Endometrial microvascular endothelial cells (primary cell): ENCODE results near the gene MLLT10. TPM values are rescaled to one million over a fixed set of nuclear protein-coding genes. Genes with fewer than 3 reads are reported as not detected.
"Not testable (repeated sequence)": the region's sequence is repeated elsewhere in the genome, so short reads cannot be mapped to it uniquely, and the experiment has no call there.

ENCODE experiments used
- in situ Hi-C: cut with HindIII; loops from 2 replicates; pipeline ENCODE4 v1.10.0; 2017; ENCODE audit warnings: low sequenced_read_pairs, low pct_unique_long_range_greater_than_20kb; ENCODE audit errors: inconsistent ontology term
- total RNA-seq: library from RNA; depleted of rRNA; stranded (reverse); fragments of >200 nt; gene quantifications from one replicate; pipeline ENCODE4 v1.2.3, GENCODE V29; 2015; ENCODE audit errors: inconsistent ontology term

The MLLT10 gene
- total RNA-seq, 1 donor from 2014 or later, result 19.2 TPM

DNA sequence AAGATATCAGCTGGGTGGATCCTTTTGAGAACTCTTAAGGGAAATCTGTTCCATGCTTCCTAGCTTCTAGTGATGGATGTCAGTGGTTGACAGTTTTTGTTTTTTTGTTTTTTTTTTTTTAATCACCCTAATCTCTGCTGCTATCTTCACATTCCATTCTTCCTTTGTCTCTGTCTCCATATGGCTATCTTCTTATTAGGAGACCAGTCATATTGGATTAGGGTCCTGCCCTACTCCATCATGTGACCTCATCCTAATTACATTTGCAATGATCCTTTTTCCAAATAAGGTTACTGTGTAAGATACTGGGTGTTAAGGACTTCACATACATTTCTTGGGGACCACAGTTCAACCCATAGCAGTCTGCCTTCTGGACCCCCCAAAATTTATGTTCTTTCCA lies 69.7 kb downstream of the MLLT10 start:
- in situ Hi-C loops, result no loop called here

DNA sequence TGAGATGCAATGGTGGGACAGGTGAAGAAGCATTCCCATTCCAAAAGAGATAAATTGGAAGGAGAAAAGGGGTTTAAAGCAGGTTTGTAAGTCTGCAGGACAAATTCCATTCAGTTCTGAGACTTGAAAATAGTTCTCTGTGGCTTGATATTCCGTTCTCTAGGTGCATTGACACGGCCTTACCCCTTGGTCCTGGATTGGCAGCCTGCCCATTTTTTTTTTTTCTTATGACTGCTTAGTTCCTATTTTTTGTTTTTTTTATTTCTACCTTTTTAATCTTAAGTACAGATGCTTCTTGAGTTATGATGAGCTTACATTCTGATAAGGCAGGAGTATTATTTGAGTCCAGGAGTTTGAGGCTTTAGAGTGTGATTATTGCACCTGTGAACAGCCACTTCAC lies 70.6 kb downstream of the MLLT10 start:
- in situ Hi-C loops, result no loop called here

DNA sequence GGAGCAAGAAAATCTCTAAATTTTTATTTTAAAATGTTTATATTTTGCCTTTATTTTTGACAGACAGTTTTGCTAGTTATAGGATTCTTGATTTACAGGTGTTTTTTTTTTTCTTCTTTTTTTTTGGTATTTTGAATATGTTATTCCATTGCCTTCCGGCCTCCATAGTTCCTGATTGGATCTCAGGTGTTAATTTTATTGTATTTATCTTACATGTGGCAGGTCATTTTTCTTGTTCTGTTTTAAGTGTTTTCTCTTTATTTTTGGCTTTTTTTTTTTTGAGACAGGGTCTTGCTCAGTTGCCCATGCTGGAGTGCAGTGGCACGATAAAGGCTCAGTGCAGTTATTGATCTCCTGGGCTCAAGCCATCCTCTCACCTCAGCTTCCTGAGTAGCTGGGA lies 73.9 kb downstream of the MLLT10 start:
- in situ Hi-C loops, result no loop called here

DNA sequence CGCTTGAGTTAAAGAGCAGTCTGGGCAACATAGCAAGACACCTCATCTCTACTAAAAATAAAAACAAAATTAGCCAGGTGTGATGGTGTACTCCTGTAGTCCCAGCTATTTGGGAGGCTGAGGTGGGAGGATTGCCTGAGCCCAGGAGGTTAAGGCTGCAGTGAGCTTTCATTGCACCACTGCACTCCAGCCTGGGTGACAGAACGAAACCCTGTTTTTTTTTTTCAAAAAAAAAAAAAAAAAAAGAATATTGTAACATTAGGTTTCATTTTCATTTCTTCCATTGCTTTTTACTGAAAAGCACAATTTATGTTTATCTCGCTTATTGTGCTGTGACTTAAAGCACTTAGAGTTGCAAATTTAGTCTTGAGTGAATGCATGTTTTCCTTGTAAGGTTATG lies 80.0 kb downstream of the MLLT10 start:
- in situ Hi-C loops, result no loop called here

DNA sequence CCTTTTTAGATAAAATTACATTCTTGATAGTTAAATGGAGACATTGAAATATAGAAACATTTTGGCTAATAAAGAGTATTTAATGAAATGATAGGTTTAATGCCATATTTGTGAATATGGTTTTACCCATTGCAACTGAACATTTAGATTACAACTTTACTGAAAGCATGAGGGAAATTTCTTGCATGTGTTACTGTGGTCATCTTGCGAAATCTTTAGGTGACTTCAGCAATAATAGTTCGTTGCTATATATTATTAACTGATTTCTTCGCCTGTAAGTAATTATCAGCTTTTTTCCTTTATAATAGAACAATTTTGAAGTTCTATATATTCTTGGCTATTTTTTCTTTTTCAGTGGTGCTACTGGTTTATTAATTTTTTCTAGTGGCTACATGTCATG lies 83.2 kb downstream of the MLLT10 start:
- in situ Hi-C loops, result no loop called here

DNA sequence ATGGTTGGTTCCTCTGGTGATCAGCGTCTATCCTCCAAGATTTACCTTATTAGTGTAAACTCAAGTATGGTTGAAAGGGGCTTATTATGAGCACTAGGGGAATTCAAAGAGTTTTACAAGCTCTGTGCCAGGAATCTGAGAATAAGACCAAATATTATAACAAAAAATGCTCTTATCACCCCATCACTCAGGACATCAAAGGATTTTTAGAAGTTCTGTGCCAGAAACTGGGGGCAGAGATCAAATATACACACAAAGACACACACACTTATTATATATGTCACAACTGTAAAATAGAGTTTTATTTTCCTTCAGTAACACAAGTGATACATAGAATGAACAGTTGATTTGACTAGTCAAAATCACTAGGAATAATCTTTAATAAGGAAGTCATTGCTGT lies 89.3 kb downstream of the MLLT10 start:
- in situ Hi-C loops, result no loop called here

DNA sequence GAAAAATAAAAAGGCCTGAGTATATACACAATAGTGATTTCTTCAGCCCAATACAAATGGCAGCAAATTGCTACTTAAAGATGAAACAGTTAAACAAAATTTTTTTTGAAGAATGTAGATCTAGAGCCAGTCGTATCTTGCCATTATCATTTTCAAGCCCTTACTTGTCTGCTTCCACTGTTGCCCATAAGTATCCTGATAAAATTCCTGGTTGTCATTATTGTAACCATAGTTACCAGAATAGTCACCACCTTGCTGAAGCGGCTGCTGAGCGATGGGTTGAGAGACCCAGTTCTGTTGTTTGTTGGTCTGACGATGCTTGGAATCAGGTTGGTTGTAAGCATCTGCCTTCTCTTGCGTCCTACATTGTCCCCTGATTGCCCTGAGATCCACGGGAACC lies 90.4 kb downstream of the MLLT10 start:
- in situ Hi-C loops, result not testable (repeated sequence)

DNA sequence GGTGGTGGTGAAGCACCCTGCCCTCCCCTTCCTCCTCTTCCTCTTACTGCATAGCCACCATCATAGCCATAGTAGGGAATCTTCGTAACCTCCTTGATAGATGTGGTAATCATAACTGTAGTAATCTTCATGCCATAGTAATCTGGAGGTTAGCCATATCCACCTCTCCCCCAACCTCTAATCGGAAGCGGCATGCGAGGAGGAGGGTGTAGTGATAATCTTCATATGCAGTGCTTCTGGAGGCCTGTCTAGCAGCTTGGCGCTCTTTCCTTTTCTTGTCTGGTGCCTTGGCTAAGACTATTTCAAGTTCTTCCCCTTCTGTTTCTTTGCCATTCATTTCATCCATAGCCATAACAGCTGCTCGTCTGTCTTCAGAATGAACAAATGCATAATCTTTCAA lies 90.9 kb downstream of the MLLT10 start:
- in situ Hi-C loops, result no loop called here

DNA sequence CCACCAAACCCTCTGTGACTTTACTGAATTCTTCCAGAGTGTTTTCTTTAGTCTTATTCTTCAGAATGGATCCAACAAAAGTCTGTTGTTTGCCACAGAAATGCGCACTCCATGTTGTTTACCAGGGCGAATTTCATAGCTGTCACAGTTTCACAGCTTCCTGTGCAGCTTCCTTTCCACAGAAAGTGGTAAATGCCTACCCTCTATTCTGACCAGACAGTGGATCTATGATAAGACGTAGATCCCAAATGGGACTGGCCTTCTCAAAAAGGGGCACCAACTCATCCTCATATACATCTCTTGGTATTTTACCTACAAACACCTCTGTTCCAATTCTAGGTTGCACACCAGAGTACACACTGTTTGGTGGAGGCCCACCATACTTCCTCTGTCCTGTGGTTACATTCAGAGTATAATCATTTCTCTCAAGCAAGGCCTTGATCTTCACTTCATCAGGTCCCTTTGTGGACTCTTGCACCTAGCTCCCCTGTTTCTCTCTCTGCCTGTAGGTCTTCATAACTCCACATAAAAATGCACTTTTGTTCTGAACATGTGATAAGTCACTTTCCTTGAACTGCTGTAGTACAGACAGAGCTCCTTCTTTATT lies 91.7 kb downstream of the MLLT10 start:
- in situ Hi-C loops, result no loop called here

DNA sequence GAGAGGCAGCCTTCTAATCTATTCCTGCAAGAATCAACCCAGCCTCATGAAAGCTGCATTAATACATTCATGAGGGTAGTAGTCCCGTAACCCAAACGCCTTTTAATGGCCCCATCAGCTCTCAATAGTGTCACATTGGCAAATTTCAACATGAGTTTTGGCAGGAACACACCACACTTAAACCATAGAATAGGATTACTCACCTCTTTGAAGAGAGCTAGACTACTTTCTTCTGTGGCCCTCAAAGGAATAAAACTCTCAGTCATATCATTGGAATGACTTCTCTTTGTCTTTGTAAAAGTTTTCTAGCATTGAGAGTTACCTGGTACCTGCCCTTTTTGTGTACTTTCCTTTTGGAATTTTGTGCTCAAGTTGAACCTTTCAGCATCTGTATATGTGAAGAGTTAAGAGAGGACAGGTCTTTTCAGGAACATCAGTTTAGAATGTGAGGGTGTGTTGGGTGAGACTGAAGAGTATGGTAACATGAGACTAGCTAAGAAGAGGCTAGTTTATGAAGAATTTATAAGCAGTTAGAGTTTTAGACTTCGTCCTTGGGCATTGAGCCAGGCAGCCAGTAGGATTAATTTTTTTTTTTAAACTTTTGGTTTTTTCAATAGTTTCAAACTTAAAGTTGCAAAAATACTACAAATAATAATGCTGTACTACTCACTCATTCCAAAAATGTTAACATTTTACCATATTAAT lies 92.6 kb downstream of the MLLT10 start:
- in situ Hi-C loops, result no loop called here

DNA sequence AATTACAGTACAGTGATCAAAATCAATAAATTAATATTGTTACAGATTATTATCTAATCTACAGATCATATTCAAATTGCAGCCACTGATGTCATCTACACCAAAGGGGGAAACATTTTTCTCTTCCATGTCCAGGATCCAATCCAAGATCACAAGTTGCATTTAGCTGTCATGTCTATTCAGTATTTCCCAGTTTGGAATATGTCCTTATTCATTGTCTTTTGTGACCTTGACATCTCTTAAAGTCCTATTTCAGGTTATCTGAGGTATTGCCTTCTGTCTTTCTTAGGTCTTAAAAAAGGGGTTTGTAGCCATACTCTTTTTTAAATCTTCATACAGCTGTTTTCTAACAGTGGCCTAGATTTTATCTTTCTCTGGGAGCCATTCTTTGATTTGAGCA lies 93.3 kb downstream of the MLLT10 start:
- in situ Hi-C loops, result no loop called here

DNA sequence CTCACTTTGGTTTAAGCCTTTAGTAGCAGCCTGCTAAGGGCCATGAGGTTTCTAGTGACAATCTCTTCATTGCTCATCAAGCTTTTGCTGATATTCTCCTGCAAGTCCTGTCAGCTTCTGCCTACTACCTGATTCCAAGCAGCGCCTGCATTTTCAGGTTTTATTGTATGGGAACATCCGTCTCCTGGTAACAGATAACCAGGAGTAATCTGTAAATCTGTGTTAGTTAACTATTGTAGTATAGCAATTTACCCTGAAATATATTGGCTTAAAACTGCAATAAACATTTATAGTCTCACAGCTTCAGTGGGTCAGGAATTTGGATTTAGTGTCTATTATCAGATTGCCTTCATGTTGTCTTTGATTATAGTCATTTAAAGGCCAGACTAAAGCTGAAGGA lies 94.0 kb downstream of the MLLT10 start:
- in situ Hi-C loops, result no loop called here

DNA sequence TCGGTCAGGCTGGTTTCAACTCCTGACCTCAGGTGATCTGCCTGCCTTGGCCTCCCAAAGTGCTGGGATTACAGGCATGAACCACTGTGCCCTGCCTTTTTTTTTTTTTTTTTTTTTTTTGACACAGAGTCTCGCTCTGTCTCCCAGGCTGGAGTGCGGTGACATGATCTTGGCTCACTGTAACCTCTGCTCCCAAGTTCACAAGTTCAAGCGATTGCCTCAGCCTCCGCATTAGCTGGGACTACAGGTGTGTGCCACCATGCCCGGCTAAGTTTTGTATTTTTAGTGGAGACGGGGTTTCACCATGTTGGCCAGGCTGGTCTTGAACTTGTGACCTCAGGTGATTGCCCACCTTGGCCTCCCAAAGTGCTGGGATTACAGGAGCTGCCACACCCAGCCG lies 94.6 kb downstream of the MLLT10 start:
- in situ Hi-C loops, result not testable (repeated sequence)

DNA sequence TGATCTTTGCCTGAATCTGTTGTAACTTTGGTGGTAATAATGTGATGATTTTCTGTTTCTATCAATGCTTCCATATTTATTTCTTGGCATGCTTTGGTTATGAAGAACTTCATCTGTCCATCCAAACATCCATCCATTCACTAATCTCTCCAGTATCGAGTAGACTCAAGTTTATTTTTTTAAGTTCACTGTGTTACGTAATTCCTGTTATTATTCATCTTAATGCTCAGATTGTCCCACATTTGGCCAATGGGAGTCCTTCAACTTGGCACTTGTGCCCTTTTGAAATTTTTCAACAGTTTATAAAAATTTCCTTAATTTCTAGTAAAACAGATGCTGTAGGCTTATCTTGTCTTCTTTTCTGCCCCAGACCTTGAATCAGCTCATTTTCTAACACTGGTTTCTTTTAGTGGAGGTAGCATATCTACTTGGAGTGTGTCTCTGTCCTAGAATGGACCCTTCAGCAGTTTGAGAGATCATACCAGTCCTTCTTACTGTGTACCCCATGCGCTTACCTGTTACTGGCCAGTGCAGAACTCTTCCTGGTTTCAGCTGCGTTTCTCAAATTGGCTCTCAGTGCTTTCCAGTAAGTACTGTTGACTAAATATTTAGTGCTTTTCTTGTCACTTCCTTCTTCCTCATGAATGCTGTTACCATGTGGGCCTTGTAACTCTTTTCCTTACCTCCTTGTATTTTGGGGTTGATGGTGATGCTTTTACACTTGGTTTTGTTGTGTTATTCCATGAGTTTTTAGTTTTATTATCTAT lies 100.8 kb downstream of the MLLT10 start:
- in situ Hi-C loops, result no loop called here

DNA sequence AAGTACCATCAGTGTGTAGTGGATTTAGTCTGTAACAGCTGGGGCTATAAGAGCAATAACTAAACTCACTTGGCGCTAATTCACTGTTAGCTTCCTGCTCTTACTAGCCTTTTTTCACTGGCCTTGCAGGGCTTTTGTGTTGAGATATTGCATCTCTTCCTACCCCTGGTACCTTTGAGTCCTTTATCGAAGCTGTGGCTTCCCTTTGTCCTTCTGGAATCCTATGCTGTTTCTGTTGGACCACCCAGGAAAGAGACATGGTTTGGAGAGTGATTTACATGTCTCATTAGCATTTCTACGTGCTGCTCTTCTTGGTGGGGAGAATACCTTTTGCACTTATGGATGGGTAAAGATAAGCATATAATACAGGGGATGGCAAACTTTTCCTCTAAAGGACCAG lies 103.8 kb downstream of the MLLT10 start:
- in situ Hi-C loops, result no loop called here

DNA sequence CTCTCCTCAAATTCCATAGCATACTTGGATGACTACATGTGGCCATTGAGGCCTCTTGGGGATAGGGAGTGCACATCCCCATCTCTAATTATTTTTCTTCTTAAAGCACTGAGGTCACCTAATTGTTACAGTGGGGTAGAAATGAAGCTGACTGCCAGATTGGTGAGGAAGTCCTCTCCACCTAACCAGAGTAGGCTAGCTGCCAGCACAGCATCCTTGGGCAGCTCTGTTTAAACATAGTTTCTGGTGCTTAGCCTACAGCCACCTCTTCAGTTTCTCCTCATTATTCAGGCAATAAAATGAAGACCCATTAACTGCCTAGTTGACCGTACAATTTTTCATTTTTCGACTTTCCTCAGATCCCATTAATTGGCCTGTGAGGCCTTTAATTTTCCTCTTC lies 104.6 kb downstream of the MLLT10 start:
- in situ Hi-C loops, result no loop called here

DNA sequence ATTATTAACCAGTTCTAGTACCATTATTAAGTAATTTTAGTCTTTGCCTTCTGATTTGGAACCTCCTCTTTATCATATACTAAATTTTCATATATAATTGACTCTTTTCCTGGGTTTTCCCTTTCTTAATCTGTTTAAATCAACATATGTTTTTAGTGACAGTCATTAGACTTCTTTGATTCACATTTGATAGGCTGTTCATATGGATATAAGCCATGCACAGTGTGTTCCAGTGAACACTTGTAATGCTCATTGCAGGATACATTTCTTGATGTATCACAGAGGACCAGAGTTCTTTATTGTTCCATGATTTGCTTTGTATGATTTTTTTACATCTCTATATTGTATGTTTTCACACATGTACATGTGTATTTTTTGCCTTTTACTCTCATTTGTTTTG lies 114.0 kb downstream of the MLLT10 start:
- in situ Hi-C loops, result no loop called here

DNA sequence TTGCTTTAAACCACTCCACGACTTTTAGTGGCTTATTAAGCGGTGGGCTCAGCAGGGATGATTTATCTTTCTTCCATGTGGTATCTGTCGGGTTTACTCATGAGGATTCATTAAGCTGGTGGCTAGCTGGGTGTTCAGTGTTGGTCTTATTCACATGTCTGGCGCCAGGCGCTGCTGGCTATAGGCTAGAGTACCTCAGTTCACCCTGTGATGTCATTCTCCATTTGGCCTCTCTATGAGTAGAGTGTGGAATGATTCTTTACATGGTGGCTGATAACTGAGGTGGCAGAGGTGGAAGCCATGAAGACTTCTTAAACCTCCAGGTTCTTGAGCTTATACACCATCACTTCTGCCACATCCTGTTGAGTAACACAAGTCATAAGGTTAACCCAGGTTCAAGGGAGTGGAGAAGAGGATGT lies 115.4 kb downstream of the MLLT10 start:
- in situ Hi-C loops, result no loop called here

DNA sequence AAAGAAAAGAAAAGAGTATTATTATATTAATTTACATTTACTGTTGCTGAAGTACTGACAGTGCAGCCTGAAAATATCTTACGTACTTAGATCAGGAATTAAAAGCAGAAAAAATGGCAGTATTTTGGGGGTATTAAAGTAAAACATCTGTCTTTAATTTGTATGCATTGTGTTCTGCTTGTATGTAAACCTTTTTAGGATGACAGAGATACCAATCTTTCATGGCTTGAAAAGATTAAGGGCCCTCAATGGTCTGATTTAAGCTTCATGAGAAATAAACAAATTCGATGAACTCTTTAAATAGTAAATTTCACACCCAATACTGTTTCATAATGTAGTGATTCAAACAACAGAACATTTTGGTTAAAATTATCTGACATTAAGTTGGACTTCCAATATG lies 116.3 kb downstream of the MLLT10 start:
- in situ Hi-C loops, result no loop called here

DNA sequence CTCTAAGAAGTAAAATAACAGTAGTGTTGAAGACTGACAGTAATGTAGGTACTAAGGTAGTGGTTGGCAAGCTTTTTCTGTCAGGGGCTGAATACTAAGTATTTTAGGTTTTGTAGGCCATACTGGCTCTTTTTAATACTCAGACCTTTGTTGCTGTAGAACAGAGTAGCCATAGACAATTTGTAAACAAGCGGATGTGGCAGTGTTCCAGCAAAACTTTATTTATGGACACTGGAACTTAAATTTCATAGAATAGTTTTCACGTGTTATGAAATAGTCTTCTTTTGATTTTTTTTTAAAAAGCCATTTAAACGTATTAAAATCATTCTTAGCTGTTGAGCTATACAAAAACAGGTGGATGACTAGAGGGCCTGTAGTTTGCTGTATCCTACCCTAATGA lies 121.2 kb downstream of the MLLT10 start:
- in situ Hi-C loops, result no loop called here
